WERI-Rb-1 (cell line): ENCODE results near the gene BAD.

ENCODE experiments used
- DNase-seq: peaks from one replicate; pipeline ENCODE4 v3.0.0-alpha.2; 2020
- H3K27ac ChIP-seq: fragments of 250-450 bp; sonication (Bioruptor Pico); 2 replicates; pipeline ENCODE4 v1.5.1; 2020; ENCODE audit warnings: mild to moderate bottlenecking, moderate library complexity
- H3K27me3 ChIP-seq: fragments of 250-450 bp; sonication (Bioruptor Pico); 2 replicates; pipeline ENCODE4 v1.5.1; 2021; ENCODE audit warnings: mild to moderate bottlenecking, low read depth, moderate library complexity; ENCODE audit not compliant: insufficient read depth, severe bottlenecking
- H3K36me3 ChIP-seq: fragments of 250-450 bp; sonication (Bioruptor Pico); 2 replicates; pipeline ENCODE4 v1.5.1; 2020; ENCODE audit warnings: mild to moderate bottlenecking, moderate library complexity
- H3K4me3 ChIP-seq: 2 replicates; pipeline ENCODE4 v1.5.1; 2011; ENCODE audit warnings: low read depth, mild to moderate bottlenecking, control low read depth, low read length
- H3K9me3 ChIP-seq: fragments of 250-450 bp; sonication (Bioruptor Pico); 2 replicates; pipeline ENCODE4 v1.5.1; 2021; ENCODE audit warnings: mild to moderate bottlenecking, moderate library complexity; ENCODE audit not compliant: severe bottlenecking
- TF ChIP-seq, protein P1 (sequence below): IDR thresholded peaks from 2 replicates; pipeline ENCODE4 v1.5.1; 2011; ENCODE audit warnings: low read depth, mild to moderate bottlenecking, control low read depth, inconsistent platforms, low read length

The BAD gene

GRCh38 chr11:64220271-64220670 lies 64.2 kb downstream of the BAD start:
- Histone ChIP-seq H3K4me3 (no peak overlapping the region), H3K36me3 (no peaks in the 10 kb centered on the region; the same call in 1 of the 2 replicates), H3K9me3 (no peaks in the 10 kb centered on the region), H3K27me3 (no peaks in the 10 kb centered on the region), H3K27ac (no peak overlapping the region)
- no peak for DNase-seq
- TF ChIP-seq, protein P1, sequence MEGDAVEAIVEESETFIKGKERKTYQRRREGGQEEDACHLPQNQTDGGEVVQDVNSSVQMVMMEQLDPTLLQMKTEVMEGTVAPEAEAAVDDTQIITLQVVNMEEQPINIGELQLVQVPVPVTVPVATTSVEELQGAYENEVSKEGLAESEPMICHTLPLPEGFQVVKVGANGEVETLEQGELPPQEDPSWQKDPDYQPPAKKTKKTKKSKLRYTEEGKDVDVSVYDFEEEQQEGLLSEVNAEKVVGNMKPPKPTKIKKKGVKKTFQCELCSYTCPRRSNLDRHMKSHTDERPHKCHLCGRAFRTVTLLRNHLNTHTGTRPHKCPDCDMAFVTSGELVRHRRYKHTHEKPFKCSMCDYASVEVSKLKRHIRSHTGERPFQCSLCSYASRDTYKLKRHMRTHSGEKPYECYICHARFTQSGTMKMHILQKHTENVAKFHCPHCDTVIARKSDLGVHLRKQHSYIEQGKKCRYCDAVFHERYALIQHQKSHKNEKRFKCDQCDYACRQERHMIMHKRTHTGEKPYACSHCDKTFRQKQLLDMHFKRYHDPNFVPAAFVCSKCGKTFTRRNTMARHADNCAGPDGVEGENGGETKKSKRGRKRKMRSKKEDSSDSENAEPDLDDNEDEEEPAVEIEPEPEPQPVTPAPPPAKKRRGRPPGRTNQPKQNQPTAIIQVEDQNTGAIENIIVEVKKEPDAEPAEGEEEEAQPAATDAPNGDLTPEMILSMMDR: no peak
